ENCODE results near the gene DPF1.
"Not testable (repeated sequence)": the region's sequence is repeated elsewhere in the genome, so short reads cannot be mapped to it uniquely, and the experiment has no call there.

Gene DPF1

DNA sequence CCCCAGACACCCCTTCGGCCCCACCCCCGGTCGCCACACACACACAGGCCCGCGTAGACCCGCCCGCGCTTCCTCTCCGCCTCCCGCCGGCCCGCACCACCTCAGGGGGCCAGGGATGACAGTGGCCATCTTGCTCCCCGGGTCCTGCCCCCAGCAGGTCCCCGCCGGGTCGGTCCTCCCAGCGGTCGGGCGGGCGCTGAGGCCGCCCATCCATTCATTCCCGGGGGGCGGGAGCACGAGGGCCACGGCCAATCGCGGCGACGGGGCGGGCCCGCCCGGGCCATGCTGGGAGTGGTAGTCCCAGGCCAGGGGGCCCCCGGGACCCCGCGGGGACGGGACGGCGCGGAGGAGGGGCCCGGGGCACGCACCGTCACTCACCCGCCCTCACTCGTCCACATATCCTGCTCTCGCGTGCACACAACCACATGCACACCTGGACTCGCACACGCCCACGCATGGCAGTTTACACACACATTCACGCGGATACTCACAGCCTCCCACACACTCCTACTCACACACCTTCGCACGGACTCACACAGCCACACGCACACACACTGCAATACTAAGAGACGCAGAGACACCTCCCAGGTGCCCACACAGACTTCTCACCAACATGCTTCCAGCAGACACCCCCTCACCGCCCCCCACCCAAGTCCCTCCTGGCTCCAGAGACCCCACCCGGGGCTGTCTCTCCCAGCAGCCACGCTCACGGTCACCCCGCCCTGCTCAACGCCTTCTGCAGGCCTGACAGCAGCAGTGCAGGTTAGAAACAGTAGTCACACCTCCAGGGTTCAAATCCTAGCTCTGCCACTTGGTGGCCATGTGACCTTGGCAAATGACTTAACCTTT is at the start of gene DPF1:
TSS of gene DPF1 (minus strand) at position 209 of the 849 bp plus-strand sequence. CDS start at position 129, 80 bp downstream.
- DNase-seq (ENCODE audit: low read depth in 2 of 2), result peak; percentile 17 to 50

DNA sequence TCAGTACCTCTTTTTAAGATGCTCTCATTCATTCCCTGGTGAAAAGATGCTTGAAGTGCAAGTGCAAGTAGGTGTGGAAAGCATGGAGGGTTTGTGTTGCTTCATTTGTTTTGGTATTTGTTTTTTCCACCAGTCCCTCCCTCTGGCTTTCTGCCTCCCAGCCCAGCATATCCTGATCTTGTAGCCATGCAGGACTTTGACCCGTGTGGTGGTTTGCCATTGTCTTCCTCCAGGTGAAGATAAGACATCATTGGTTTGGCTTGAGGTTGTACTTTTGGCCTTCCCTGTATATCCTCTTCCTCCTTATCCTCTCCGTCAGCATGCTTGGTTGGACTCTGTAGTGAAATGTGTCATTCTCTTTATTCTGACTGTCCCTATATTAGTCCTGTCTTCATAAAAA is 49.5 kb upstream of the DPF1 start:
- no peak for DNase-seq (ENCODE audit: low read depth in 2 of 2)

DNA sequence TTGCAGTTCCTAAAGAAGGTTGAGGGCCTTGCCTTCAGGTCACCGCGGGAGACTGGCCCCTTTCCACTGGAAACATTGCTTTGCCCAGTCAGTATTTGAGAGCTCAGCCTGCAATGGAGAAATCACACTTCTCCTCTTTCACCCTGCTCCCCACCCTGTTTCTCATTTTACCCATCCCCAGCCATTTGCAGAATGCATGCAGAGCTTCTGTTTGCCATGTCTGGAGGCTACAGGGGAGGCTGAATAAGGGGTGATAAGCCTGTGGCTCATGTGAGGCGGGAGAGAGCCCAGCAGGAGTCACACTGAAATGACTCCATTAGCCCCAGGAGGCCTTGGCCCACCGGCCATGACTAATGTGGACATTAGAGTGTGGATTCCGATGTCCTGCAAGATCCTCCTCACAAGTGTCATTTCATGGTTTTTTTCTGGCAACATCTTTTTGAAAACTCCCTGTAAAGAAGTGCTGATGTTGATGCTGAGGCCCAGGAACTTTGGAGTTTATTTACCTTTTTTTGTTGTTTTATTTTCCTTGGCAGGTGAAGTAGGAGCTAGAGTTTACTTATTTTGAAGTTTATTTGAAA is 46.7 kb upstream of the DPF1 start:
- DNase-seq (ENCODE audit: low read depth in 2 of 2), result no peak

DNA sequence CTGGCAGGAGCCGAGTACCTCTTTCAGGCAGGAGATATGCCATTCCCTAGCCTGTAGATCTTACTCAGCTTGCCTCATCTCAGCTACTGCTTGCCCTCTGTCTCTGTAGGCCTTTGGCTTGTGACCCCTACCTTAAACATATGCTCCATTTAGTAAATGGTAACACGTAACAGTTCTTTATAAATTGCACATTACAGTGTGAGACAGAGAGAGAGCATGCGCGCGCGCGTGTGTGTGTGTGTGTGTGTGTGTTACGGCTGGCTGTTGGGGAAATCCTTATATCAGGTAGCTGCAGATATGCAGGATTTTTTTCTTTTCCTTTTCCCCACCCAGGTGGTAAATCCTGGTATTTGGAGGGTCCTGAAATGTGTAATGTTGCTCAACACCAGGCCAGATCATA is 44.5 kb upstream of the DPF1 start:
- no peak for DNase-seq (ENCODE audit: low read depth in 2 of 2)

DNA sequence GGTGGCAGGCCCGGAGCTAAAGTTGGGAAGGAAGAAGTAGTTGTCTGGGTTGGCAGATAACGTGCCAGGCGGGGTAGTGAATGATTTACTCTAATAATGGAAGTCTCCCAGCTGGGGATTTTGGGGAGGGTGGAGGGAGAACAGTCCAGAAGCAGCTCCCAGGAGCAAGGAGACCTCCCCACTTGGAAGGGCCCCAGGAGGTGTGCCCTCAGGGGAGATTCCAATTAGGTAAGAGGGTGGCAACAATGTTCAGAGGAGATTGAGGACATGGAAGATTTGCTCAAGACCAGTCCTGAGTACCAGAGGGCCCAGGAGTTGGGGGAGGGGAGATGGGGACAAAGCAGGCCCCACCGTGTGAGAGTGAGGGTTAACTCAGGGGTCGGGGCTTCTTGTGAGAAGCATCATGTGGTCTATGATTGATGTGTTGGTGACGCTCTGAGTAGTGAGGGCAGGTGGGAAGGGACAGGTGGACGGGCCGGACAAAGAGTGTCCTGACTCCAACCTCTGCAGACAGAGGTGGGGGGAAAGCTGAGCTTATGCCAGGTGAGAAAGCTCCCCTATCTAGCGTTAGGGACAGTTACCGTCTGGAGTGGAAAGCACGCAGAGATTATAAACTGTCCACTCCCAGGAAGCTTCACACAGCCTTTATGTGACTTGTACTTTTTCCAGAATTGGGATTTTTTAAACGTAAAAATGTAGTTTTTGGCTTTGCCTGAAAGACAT is 43.9 kb upstream of the DPF1 start:
- DNase-seq (ENCODE audit: low read depth in 2 of 2), result no peak

DNA sequence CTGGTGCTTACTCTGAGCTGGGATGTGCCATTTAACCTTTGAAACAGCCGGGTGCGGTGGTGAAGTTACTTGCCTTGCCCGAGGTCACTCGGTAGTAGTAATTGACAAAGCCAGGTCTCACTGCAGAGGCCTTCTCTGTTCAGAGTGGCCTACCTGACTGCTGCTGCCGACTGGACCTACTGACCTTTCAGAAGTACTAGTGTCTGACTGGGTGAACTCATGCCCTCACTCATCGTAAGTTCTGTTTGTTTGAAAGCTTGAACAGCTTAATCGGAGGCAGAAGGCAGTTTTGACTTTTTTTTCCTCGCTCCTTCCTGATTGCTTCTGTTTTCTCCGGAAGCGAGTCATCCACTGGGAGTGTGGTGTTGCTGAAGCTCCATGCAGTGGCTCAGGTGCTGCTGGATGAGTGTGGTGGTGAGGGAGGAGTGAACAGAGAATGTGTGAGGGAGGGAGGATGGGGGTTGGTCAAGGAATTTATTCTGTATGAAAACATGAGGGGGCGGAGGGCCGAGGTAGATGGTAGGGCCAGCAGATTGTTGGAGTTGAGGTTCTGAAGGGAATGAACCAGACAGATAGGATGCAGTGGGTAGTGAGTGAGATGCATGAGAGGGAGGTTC is 43.1 kb upstream of the DPF1 start:
- no peak for DNase-seq (ENCODE audit: low read depth in 2 of 2)

DNA sequence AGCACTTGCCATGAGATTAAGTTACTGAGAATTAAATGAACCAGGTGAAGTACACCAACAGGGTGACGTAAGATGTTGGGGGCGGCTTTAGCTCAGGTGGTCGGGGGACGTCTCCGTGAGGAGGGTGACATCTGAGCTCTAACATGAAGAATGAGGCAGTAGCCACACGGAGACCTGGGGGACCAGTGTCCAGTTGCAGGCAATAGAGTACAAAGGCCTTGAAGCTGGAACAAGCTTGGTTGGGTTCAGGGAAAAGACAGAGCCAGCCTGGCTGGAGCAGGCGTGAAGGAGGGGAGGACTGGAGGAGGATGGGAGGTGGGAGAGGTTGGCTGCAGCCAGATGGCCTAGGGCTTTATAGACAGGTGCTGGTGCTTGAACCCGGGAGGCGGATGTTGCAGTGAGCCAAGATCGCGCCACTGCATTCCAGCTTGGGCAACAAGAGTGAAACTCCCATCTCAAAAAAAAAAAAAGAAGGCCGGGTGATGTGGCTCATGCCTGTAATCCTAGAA is 42.0 kb upstream of the DPF1 start:
- DNase-seq (ENCODE audit: low read depth in 2 of 2), result no peak

DNA sequence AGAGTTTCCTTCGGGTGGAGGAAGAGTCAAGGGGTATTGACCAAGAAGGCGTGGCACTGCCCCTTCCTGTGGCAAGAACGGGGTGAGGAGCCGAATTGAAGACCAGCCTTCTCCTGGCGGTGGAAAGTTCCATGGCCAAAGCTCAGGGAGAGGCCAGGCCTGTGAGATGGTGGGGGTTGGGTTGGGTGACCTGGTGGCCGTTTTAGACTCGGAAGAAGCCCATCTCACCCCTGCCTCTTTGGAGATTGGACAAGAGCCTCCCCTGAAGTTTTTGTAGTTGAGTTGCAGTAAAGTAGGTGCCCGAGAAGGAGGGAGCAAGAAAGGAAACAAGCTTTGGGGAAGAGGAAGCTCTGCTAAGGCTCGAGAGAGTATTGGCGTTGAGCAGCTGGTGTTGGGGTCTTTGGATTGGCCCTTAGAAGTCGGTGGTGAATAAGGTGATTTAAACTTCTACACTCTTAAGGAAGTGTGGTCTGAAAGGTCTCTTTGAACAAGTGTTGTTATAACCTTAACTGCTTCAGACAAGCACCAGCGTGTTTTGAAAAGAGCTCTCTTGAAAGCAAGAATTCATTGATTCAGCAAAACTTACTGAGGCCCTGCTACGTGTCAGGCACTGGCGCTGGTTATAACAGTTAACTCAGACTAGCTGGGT is 41.3 kb upstream of the DPF1 start:
- no peak for DNase-seq (ENCODE audit: low read depth in 2 of 2)

DNA sequence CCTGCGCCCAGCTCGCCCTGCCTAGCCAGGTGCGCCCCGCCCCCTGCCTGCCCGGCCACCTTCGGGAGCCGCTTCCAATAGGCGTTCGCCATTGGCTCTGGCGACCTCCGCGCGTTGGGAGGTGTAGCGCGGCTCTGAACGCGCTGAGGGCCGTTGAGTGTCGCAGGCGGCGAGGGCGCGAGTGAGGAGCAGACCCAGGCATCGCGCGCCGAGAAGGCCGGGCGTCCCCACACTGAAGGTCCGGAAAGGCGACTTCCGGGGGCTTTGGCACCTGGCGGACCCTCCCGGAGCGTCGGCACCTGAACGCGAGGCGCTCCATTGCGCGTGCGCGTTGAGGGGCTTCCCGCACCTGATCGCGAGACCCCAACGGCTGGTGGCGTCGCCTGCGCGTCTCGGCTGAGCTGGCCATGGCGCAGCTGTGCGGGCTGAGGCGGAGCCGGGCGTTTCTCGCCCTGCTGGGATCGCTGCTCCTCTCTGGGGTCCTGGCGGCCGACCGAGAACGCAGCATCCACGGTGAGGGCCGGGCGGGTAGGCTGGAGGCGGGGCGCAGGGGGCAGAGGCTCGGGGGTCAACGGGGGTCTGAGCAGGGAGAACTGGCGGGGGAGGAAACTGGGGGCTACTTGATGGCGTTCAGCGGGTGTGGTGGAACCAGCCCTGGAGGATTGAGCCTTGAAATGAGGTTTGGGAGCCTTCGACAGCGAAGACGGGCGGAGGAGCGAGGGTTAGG is 40.6 kb upstream of the DPF1 start, which contains the start of gene SPINT2:
TSS of gene SPINT2 (plus strand) at position 88 of the 727 bp plus-strand sequence. CDS start at position 408, 320 bp downstream.
- peak in 1 of 2 experiments; percentile 18 for DNase-seq (ENCODE audit: low read depth in 2 of 2)

DNA sequence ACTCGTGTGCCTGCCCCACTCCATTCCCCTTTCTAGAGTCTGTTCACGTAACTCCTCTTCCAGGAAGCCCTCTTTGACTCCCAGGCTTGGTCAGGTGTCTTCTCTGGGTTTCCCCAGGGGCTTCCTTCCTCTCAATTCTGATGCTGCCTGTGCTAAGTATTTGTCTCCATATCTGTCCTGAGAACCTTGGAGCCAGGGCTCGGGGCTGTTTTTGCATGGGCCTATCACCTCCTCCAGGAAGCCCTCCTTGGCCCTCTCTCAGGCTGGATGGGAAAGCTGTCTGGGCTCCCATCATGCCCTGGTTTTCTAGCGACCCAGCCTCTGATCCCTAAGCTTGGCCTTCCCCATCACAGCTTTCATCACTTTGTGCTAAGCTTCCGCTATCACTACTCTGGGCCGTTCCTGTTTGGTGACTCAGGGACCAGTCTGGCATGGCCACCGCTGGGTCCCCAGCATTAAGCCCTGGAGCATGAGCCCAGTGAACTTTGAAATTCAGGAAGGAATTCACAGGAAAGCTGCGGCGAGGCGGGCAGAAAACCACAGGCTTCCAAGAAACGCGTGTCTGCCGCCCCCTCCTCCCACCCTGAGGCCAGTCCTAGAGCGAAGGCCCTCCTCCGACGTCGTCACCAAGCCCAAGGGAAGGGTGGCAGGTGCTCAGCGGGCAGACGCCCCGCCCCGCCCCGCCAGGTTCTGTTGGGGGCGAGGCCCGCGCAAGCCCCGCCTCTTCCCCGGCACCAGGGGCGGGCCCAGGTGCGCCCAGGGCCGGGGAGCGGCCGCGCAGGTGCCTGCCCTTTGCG is 39.9 kb upstream of the DPF1 start:
- peak; percentile 26 to 62 for DNase-seq (ENCODE audit: low read depth in 2 of 2)

DNA sequence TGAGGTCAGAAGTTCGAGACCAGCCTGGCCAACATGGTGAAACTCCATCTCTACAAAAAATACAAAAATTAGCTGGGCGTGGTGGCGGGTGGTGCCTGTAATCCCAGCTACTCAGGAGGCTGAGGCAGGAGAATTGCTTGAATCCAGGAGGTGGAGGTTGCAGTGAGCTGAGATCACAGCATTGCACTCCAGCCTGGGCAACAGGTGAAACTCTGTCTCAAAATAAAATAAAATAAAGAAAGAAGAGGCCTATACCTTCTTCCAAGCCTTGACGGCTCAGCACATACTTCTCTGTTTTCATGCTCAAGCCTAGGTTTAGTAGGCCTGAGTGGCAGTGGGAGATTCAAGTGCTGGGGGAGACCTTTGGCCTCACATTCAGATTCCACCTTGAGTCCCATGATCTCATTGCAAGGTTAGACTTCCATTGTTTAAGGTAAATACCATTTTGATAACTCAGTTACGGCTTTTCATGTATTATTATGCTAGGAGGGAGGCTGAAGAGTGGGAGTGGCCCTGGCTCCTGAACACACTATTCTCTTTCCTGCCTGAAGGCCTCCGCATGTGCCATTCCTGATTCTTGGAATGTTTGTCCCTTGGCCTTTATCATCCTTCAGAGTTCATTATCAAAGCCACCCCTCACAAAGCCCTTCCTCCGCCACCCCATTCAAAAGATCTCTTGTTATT is 38.7 kb upstream of the DPF1 start:
- DNase-seq (ENCODE audit: low read depth in 2 of 2), result no peak

DNA sequence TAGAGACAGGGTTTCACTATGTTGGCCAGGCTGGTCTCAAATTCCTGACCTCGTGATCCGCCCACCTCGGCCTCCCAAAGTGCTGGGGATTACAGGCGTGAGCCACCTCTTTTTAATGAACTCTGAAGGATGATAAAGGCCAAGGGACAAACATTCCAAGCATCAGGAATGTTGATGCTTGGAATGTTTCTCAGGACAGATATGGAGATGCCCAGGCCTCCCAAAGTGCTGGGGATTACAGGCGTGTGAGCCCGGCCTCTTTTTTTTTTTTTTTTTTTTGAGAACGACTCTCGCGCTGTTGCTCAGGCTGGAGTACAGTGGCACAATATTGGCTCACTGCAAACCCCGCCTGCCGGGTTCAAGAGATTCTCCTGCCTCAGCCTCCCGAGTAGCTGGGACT is 37.9 kb upstream of the DPF1 start:
- DNase-seq (ENCODE audit: low read depth in 2 of 2), result not testable (repeated sequence)

DNA sequence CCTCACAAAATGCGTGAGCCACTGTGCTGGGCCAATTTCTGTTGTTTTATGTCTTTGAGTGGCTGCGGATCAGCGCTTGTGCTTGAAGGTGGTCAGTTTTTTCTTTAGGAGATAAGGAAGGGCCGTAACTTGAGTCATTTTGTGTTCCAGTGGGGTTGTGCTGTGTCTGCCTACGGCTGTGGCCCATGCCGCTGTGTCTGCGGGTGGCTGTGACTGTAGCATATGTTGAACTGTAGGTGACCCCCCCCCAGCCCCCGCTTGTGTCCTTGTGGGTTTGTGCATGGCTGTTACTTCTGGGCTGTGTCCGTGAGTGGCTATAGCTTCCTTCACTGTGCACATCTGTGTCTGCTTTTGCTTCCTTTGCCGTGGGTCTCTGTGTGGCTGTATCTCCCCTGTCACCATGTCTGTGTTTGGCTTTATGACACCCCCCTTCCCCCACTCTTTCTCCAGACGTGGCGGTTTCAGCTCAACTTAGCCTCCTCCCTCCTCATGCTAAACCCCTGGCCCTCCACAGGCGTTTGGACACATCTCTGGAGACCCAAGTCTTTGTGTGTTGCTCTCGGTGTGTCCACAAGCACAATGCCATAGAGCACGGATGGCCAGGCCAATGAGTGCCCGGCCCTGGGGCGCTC is 31.5 kb upstream of the DPF1 start:
- no peak for DNase-seq (ENCODE audit: low read depth in 2 of 2)

DNA sequence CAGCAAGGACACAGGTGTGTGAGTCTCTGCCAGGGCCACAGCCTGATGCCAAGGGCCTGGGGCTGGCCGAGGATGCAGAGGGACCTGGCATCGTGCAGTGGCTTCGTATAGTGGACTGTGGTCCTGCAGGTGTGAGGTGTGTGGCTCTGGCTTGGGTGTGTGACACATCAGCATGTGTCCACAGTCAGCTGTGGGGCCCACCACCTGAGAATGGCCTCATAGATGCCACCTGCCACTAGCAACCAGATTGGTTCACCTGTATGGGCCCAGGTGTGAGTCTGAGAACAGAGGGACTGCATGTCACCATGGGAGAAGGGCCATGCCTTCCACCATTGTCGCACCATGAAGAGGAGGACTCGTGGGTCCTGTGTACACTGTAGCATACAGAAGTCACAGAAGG is 29.8 kb upstream of the DPF1 start:
- no peak for DNase-seq (ENCODE audit: low read depth in 2 of 2)

DNA sequence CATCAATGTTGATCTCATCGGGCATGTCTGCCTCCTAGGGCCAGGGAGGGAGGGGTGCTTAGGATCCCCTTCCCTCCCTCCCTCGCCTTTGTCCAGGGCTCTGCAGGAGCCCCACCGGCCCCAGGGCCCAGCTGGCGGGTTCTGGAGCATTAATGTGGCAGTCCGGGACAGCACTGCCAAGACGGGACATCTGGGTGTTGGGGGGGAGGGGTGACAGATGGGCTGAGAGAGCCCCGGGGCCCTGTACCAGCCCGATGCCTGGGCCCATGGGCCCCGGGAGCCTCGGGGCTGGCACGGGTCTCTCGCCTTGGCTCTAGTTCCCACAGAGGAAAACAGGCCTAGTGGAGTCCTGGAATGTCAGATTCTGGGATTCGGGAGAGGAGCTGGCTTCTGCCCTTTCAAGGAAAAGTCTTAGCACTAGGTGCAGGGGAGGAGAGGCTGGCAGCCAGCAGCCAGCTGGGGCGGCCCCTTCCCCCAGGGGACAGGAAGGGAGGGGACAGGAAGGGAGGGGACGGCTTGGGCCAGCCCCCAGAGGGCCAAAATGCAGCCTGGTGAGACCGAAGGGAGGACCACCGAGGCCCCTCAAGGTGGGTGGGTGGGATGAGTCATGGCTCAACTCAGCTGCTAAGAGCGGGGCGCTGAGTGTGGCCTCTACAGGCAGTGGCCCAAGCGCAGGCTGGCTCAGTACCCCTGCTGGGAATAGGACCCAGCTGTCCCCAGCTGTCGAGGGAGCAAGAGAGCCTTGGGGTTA is 29.1 kb upstream of the DPF1 start:
- no peak for DNase-seq (ENCODE audit: low read depth in 2 of 2)

DNA sequence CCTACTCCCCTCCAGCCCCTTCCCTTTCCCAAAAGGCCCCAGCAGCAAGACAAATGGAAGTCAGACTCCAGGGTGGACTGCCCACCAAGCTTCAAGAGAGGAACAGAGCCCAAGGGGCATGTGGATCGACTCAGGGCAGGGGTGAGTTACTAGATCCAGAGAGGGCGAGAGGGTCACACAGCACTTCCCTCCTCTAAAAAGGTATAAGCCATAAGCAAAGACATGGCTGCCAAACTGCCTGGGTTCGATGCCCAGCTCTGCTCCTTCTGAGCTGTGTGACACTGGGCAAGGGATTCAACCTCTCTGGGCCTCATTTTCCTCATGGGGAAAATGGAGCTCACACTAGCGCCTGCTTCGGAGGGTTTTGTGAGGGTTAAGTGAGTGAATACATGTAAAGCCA is 28.4 kb upstream of the DPF1 start:
- no peak for DNase-seq (ENCODE audit: low read depth in 2 of 2)

DNA sequence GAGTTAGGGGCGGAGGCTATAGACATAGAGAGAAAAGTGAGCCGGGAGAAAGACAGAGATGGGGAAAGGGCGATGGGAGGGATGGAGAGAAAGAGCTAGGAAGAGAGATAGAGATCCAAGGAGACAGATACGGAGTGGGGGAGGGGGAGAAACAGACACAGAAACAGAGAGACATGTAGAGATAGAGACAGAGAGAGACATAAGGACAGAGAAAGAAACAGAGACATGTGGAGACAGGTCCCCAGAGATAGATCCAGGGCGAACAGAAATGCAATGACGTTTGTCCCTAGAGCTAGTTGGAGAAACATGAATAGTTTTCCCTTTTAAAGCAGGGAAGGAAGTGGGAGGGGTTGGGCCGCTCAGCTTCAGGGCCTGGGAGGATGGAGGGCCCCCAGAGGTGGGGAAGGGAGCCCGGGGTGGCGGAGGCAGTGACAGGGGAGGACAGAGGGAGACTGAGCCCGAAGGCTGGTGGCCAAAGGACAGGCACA is 27.6 kb upstream of the DPF1 start:
- no peak for DNase-seq (ENCODE audit: low read depth in 2 of 2)
